Left forelimb (tissue), 1 donor: ENCODE measurements around the gene CCNQ.

Source experiments
- DNase-seq: peaks from one replicate; pipeline ENCODE4 v3.0.0-alpha.2; 2018; ENCODE audit warnings: low spot score

CCNQ gene

GRCh38 chrX:153637121-153638040, 38.4 kb upstream of the CCNQ start:
- DNase-seq, result no peak

GRCh38 chrX:153636716-153637115, 37.8 kb upstream of the CCNQ start:
- no peak for DNase-seq

GRCh38 chrX:153635788-153636668, 37.1 kb upstream of the CCNQ start:
- no peak for DNase-seq

- DNase-seq, result no peak
Measured at GRCh38 chrX:153635388-153635787, 36.4 kb upstream of the CCNQ start.

GRCh38 chrX:153634832-153635231, 35.9 kb upstream of the CCNQ start:
- DNase-seq, result no peak

GRCh38 chrX:153634236-153634635, 35.3 kb upstream of the CCNQ start:
- no peak for DNase-seq

- DNase-seq, result no peak
Measured at GRCh38 chrX:153633607-153634180, 34.8 kb upstream of the CCNQ start.

- no peak for DNase-seq
Measured at GRCh38 chrX:153633048-153633447, 34.1 kb upstream of the CCNQ start.

GRCh38 chrX:153632595-153632946, 33.6 kb upstream of the CCNQ start:
- no peak for DNase-seq

GRCh38 chrX:153631907-153632594, 33.1 kb upstream of the CCNQ start:
- no peak for DNase-seq

GRCh38 chrX:153631346-153631745, 32.4 kb upstream of the CCNQ start:
- no peak for DNase-seq

GRCh38 chrX:153628665-153629064, 29.7 kb upstream of the CCNQ start:
- no peak for DNase-seq

- no peak for DNase-seq
Measured at GRCh38 chrX:153628129-153628528, 29.2 kb upstream of the CCNQ start.

GRCh38 chrX:153627675-153628111, 28.8 kb upstream of the CCNQ start:
- no peak for DNase-seq

- no peak for DNase-seq
Measured at GRCh38 chrX:153626863-153627674, 28.1 kb upstream of the CCNQ start.

- DNase-seq, result no peak
Measured at GRCh38 chrX:153626025-153626633, 27.2 kb upstream of the CCNQ start.

- DNase-seq, result no peak
Measured at GRCh38 chrX:153625271-153626024, 26.5 kb upstream of the CCNQ start.

GRCh38 chrX:153624196-153625091, 25.5 kb upstream of the CCNQ start:
- DNase-seq, result no peak
